ENCODE results near the gene PDYN.
"Not testable (repeated sequence)": the region's sequence is repeated elsewhere in the genome, so short reads cannot be mapped to it uniquely, and the experiment has no call there.

PDYN gene

DNA sequence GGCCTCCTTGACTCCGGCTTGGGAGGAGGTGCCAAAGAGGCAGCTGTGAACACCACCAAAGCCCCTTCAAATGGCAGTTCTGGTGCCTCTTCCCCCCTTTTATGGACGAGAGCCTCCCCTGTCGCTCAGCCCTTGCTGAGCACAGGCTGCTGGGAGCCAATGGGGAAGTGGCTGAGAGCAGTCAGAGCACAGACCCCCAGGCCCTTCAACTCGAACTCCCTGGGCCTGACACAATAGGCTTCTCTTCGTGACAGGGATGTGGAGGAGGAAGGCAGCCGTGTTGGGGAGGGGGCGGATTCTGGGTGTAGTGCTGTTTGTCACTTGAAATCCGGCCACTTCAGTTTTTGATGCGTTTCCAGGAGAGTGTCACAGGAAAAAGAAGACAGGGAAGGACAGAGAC, at the start of gene PDYN:
Gene PDYN (minus strand): TSS at position 73 of the 400 bp plus-strand sequence. CDS start 10,974 bp downstream, outside the sequence.
- no peak within 1 kb of the TSS for H3K4me3 ChIP-seq (ENCODE audit: low read depth, low read length)
- DNase-seq (ENCODE audit: low read depth), result no peak

DNA sequence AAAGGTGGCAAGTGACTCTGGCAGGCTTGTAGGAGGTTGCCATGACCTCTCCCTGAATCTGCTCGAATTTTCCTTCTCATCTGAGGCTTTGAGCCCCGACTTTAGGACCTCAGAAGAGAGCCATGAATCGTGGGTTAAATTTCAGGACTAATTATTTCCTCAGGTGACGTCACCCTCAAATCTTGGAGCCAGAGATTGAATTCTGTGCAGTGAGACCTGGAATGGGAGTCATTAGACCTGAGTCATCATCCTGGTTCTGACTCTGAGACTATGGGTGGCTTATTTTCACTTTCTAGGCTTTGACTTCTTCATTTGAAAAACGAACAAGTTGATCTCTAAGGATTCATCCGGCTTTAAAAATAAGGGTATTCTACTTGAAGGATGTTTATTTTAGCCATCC, 48.5 kb upstream of the PDYN start:
- peak; percentile 12 for DNase-seq (ENCODE audit: low read depth)
- H3K4me3 ChIP-seq (ENCODE audit: low read depth, low read length), result no peak overlapping the region

DNA sequence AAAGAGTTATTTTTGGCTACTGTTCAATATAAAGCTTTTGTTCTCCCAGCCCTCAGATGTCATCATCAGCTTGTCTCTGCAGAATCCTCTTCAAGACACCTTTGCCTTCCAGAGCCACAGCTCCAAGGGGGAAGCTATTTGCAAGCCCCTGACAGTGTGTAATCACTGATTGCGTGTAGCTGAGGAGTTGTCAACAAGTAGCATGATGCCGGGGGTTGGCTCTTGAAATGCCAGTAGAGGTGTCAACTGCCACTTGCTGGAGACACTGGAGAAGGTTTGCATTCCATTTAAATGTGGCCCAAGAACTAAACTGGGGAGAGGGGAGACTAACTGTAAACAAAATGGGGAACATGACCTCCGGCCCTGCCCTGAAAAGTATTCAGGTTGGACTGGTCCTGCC, 44.3 kb upstream of the PDYN start:
- DNase-seq (ENCODE audit: low read depth), result no peak

GRCh38 chr20:2037296-2037914, 43.5 kb upstream of the PDYN start:
- no peak for DNase-seq (ENCODE audit: low read depth)
- H3K4me3 ChIP-seq (ENCODE audit: low read depth, low read length), result no peak overlapping the region

More for the DNA sequence above, 44.3 kb upstream of the PDYN start:
- no peak overlapping the region for H3K4me3 ChIP-seq (ENCODE audit: low read depth, low read length)

- not testable (repeated sequence) for H3K4me3 ChIP-seq (ENCODE audit: low read depth, low read length)
Measured at GRCh38 chr20:2036357-2036756, 42.5 kb upstream of the PDYN start.

DNA sequence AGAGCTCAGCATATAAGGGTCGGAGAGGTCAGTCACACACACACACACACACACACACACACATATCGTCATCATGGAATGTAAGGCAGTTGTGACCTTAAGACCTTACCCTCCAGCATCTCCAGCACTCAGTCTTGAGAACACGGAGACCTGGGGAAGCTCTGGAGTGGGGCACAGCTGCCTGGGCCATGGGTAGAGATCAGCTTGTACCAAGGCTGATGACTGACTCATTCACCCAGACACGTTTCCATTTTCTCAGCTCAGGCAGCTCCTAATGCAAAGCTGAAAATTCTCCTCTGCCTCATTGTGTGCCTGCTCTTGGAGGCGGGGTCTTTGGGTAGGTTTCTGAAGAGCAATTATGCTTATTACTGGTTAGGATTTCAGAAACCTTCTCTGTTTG, 38.3 kb upstream of the PDYN start:
- DNase-seq (ENCODE audit: low read depth), result no peak
- H3K4me3 ChIP-seq (ENCODE audit: low read depth, low read length), result no peak overlapping the region

More at GRCh38 chr20:2036357-2036756, 42.5 kb upstream of the PDYN start:
- DNase-seq (ENCODE audit: low read depth), result not testable (repeated sequence)

- no peak overlapping the region for H3K4me3 ChIP-seq (ENCODE audit: low read depth, low read length)
- no peak for DNase-seq (ENCODE audit: low read depth)
Measured at GRCh38 chr20:2026514-2026913, 32.7 kb upstream of the PDYN start.

GRCh38 chr20:2026004-2026403, 32.1 kb upstream of the PDYN start:
- H3K4me3 ChIP-seq (ENCODE audit: low read depth, low read length), result no peak overlapping the region
- no peak for DNase-seq (ENCODE audit: low read depth)

DNA sequence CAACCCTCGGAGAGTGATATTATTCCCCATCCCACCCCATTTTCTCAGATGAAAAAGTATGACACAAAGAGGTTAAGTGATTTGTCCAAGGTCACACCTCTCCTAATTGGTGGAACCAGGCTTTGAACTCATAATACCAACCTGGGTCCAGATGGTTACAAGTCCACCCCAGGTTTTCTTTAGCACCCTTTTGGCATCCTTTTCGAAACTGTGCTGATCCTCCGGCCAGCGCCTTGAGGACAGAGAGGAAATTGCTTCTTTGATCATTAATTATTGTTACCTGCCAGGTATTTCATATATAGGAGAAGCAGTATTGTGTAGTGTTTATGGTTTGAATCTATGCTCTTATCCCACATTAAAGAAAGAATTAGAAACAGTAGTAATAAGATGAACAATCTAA, 29.3 kb upstream of the PDYN start:
- no peak for DNase-seq (ENCODE audit: low read depth)

DNA sequence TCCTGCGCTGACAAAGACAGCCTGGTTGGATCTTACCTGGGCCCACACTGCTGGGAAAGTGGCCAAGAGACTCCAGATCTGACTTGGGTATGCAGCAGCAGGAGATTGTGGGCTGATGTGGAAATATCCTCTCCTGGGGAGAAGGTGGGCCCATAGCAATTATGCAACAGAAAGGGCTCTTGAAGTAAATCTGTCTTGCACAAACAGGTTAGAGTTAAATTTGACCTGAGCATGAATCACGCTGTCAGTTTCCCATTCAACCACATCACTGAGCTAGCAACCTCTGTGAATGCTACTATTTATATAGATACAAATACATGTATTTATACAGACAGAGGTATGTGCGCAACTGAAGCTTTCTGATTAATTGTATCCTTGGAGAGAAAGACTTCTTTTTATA, 28.3 kb upstream of the PDYN start:
- no peak for DNase-seq (ENCODE audit: low read depth)
- no peak overlapping the region for H3K4me3 ChIP-seq (ENCODE audit: low read depth, low read length)

More for the DNA sequence above, 29.3 kb upstream of the PDYN start:
- H3K4me3 ChIP-seq (ENCODE audit: low read depth, low read length), result no peak overlapping the region

- no peak for DNase-seq (ENCODE audit: low read depth)
- H3K4me3 ChIP-seq (ENCODE audit: low read depth, low read length), result no peak overlapping the region
Measured at GRCh38 chr20:2010533-2010932, 16.7 kb upstream of the PDYN start.

DNA sequence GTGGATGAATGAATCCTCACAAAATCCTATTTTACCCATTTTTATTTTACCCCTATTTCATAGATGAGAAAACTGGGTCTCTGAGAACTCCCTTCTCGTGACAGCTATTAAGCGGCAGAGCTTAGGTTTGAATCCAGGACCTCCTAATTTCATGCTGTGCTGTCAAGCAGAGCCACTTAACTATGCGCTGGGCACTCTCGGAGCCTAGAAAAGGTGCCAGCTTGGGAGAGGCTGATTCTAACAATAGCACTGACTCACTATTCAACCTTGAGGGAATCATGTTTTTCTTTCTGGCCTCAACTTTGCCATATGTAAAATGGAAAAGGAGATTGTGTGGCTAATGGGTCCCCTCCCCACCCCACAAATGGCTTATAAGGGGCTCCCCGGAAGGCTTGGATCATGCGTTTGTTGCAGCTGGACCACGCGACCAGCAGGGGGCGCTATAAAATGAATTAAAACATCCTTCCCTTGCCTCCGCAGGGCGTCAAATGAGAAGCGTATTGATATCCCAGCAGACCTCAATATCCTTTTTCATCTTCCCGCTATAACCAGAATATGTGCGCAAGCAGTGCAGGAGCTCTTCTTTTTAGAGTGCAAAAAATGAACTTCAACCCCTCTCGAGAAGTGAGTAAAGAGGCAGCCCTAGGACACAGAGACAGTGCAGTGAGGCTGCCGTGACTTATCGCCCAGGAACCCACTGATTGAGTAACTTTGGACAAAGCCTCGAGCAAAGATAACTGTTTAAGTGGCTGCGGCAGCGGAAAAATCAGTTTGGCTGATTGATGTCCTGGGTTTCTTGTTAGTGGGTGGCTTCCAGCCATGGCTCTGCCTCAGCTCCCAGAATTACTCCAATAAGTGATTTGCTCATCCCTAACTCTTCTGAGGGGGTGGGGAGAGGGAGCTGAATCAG, 12.8 kb upstream of the PDYN start:
- no peak for DNase-seq (ENCODE audit: low read depth)

GRCh38 chr20:2005831-2006426, 12.1 kb upstream of the PDYN start:
- H3K4me3 ChIP-seq (ENCODE audit: low read depth, low read length), result no peak overlapping the region
- peak; percentile 7 for DNase-seq (ENCODE audit: low read depth)

More for the DNA sequence above, 12.8 kb upstream of the PDYN start:
- no peak overlapping the region for H3K4me3 ChIP-seq (ENCODE audit: low read depth, low read length)

GRCh38 chr20:2005359-2005758, 11.5 kb upstream of the PDYN start:
- no peak for DNase-seq (ENCODE audit: low read depth)
- no peak overlapping the region for H3K4me3 ChIP-seq (ENCODE audit: low read depth, low read length)

DNA sequence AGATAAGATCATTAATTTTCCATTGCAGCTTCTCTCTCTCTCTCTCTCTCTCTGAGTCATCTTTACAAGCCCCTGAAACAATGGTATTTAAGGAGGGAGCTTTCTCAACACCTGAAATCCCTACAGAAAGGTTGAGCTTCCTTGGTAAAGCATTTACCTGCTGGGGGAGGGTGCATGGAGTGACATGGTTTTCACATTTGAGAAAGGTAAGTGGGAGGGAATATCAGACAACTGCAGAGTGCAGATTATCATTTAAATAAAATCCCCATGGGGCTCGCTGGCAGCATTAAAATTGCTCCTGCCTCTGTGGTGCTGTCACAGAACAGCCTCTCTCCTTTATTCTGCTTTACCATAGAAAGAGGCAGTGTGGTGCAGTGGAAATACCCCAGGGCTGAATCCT, 10.3 kb upstream of the PDYN start:
- DNase-seq (ENCODE audit: low read depth), result no peak

DNA sequence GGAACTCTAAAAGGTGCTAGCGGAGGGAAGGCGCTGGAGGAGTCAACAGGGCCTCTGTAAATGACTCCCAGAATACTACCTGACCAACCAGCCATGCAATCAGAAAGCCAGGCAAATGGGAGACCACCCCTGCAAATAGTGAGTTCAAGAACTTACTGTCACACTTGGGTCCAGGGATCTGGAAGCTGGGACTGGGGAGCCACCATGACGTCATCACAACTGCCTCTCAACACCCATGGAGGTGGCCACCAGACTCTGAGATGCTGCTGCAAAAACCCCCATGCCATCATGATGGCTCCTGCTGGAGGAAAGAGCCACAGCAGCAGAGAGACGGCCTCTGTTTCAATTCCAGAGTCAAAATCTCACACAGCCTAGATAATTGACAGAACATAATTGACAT, 8.5 kb upstream of the PDYN start:
- H3K4me3 ChIP-seq (ENCODE audit: low read depth, low read length), result no peak overlapping the region
- no peak for DNase-seq (ENCODE audit: low read depth)

More for the DNA sequence above, 10.3 kb upstream of the PDYN start:
- no peak overlapping the region for H3K4me3 ChIP-seq (ENCODE audit: low read depth, low read length)

DNA sequence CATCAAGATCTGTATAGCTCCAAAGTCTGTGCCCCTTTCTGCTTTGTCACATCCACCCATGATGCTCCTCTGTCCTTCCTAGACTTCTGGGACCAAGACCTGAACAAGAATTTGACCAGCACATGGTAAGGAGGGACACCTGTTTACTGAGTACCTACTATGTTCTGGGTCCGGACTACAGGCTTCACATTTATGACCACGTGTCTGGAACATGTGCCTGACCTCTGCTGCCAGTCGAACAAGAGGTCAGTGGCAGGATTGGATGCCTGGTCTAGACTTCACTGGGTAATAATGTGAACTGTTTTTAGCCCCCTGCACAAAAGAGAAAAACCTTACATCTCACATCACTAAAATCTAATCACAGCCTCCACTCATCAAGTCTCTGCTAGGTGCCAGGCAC, 7.3 kb upstream of the PDYN start:
- DNase-seq (ENCODE audit: low read depth), result no peak
- no peak overlapping the region for H3K4me3 ChIP-seq (ENCODE audit: low read depth, low read length)

DNA sequence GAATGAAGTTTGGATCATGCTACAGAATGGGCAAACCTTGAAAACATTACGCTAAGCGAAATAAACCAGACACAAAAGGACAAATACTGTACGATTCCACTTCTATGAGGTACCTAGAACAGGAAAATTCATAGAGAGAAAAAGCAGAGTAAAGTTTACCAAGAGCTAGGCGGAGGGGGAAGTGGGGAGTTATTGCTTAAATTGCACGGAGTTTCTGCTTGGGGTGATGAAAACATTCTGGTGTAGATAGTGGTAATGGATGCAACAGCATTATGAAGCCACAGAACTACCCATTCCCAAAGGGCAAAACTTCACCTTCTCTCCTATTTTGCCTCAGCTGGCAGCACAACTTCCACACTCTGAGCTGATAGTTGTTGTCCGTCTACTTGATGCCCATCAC, 6.4 kb upstream of the PDYN start:
- no peak for DNase-seq (ENCODE audit: low read depth)
- no peak overlapping the region for H3K4me3 ChIP-seq (ENCODE audit: low read depth, low read length)

DNA sequence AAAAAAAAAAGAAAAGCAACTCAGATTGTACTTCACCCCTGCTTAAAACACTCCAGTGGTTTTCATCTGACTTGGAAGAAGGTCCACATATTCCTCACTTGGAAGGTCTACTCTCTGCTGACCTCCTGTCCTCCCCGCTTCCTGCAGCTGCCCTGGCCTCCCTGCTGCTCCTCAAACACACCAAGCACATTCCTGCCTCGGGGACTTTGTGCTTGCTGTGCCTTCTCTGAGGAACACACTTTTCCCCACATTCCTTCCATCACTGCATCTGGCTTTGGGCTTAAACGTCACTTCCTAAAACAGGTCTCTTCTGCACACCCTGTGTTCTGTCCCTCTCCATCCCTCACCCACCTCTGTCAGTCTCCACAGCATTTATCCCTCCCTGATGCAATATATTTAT, 4.9 kb upstream of the PDYN start:
- no peak overlapping the region for H3K4me3 ChIP-seq (ENCODE audit: low read depth, low read length)
- no peak for DNase-seq (ENCODE audit: low read depth)

GRCh38 chr20:1998193-1998520, 4.3 kb upstream of the PDYN start:
- no peak for DNase-seq (ENCODE audit: low read depth)
- no peak overlapping the region for H3K4me3 ChIP-seq (ENCODE audit: low read depth, low read length)
